SK-N-MC (cell line): ENCODE results near the gene KCNK7.

Experiments used
- EZH2 ChIP-seq: fragments of 200-600 bp; sonication (generic); IDR thresholded peaks from one replicate; pipeline ENCODE4 v1.6.1; 2017; ENCODE audit warnings: antibody characterized with exemption
- POLR2AphosphoS5 ChIP-seq: IDR thresholded peaks from 2 replicates; pipeline ENCODE4 v1.6.1; 2012; ENCODE audit warnings: mild to moderate bottlenecking, low read depth, low read length, borderline replicate concordance

DNA sequence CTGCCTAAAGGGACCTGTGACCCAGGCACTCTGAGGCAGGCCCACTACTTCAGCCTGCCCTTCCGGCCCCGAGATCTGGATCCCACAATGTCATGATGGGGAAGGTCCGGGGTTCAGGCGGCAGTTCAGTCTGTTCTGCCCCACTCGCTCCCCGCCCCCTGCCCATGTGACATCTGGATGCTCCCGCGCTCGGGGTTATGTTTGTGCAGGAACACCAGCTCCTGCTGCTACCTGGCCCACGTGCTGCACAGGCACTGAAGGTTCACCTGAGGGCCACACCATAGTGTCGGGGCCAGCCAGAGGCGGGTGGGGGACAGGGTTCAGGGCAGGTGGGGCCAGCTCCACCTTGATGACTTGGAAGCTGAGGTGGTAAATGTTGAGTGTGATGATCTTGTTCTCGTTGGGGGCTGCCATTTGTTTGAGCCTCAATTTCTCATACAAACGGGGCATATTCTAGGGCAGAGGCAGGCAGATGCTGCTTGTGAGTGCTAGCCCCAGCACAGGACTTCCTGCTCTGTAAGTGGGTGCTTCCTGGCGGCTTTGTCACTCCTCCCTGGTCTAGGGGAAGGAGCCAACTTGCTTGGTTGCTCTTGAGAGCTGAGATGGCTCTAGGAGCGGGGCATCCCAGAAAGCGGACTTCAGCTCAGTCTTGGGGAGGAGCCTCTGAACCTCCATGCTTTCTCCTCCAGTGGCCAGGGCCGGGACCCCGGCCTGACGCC, 37.9 kb upstream of the KCNK7 start:
- TF ChIP-seq POLR2AphosphoS5: no peak
- TF ChIP-seq EZH2: no peak
